ENCODE results near the gene CHP2.
"Not testable (repeated sequence)": the region's sequence is repeated elsewhere in the genome, so short reads cannot be mapped to it uniquely, and the experiment has no call there.

Gene CHP2

GRCh38 chr16:23741675-23742303, 13.0 kb upstream of the CHP2 start:
- DNase-seq (ENCODE audit: low read depth) = no peak
- no peak overlapping the region for H3K4me3 ChIP-seq (ENCODE audit: low read depth, low read length)

- DNase-seq (ENCODE audit: low read depth) = no peak
- H3K4me3 ChIP-seq (ENCODE audit: low read depth, low read length) = no peak overlapping the region
These were observed 12.1 kb upstream of the CHP2 start for GRCh38 chr16:23742766-23743165.

GRCh38 chr16:23745263-23745662, 9.6 kb upstream of the CHP2 start:
- H3K4me3 ChIP-seq (ENCODE audit: low read depth, low read length) = no peak overlapping the region
- no peak for DNase-seq (ENCODE audit: low read depth)

- no peak overlapping the region for H3K4me3 ChIP-seq (ENCODE audit: low read depth, low read length)
- DNase-seq (ENCODE audit: low read depth) = no peak
These were observed 6.2 kb upstream of the CHP2 start for GRCh38 chr16:23748630-23749029.

GRCh38 chr16:23751053-23751452, 3.8 kb upstream of the CHP2 start:
- DNase-seq (ENCODE audit: low read depth); H3K4me3 ChIP-seq (ENCODE audit: low read depth, low read length): not testable (repeated sequence)

GRCh38 chr16:23753908-23754593, 775 bp upstream of the CHP2 start:
- H3K4me3 ChIP-seq (ENCODE audit: low read depth, low read length) = no peak overlapping the region
- no peak for DNase-seq (ENCODE audit: low read depth)

GRCh38 chr16:23755484-23755809, 621 bp downstream of the CHP2 start:
- no peak overlapping the region for H3K4me3 ChIP-seq (ENCODE audit: low read depth, low read length)
- DNase-seq (ENCODE audit: low read depth) = no peak

- H3K4me3 ChIP-seq (ENCODE audit: low read depth, low read length) = no peak overlapping the region
- no peak for DNase-seq (ENCODE audit: low read depth)
These were observed 2.3 kb downstream of the CHP2 start for GRCh38 chr16:23757116-23757515.

GRCh38 chr16:23757937-23758619, 3.3 kb downstream of the CHP2 start:
- no peak overlapping the region for H3K4me3 ChIP-seq (ENCODE audit: low read depth, low read length)
- no peak for DNase-seq (ENCODE audit: low read depth)

GRCh38 chr16:23765933-23766332, 11.1 kb downstream of the CHP2 start:
- H3K4me3 ChIP-seq (ENCODE audit: low read depth, low read length) = no peak overlapping the region
- no peak for DNase-seq (ENCODE audit: low read depth)

- H3K4me3 ChIP-seq (ENCODE audit: low read depth, low read length) = no peak overlapping the region
- no peak for DNase-seq (ENCODE audit: low read depth)
These were observed 13.8 kb downstream of the CHP2 start for GRCh38 chr16:23768581-23768980.

GRCh38 chr16:23771027-23771426, 16.2 kb downstream of the CHP2 start:
- no peak overlapping the region for H3K4me3 ChIP-seq (ENCODE audit: low read depth, low read length)
- no peak for DNase-seq (ENCODE audit: low read depth)

GRCh38 chr16:23771642-23772041, 16.8 kb downstream of the CHP2 start:
- DNase-seq (ENCODE audit: low read depth) = no peak
- H3K4me3 ChIP-seq (ENCODE audit: low read depth, low read length) = no peak overlapping the region

GRCh38 chr16:23773339-23773738, 18.5 kb downstream of the CHP2 start:
- H3K4me3 ChIP-seq (ENCODE audit: low read depth, low read length) = no peak overlapping the region
- DNase-seq (ENCODE audit: low read depth) = no peak

GRCh38 chr16:23781176-23781575, 26.4 kb downstream of the CHP2 start:
- H3K4me3 ChIP-seq (ENCODE audit: low read depth, low read length) = no peak overlapping the region
- no peak for DNase-seq (ENCODE audit: low read depth)

GRCh38 chr16:23784811-23785447, 30.1 kb downstream of the CHP2 start:
- H3K4me3 ChIP-seq (ENCODE audit: low read depth, low read length) = no peak overlapping the region
- no peak for DNase-seq (ENCODE audit: low read depth)

GRCh38 chr16:23785842-23786241, 31.0 kb downstream of the CHP2 start:
- no peak overlapping the region for H3K4me3 ChIP-seq (ENCODE audit: low read depth, low read length)
- DNase-seq (ENCODE audit: low read depth) = no peak

GRCh38 chr16:23786964-23787561, 32.2 kb downstream of the CHP2 start:
- H3K4me3 ChIP-seq (ENCODE audit: low read depth, low read length) = no peak overlapping the region
- no peak for DNase-seq (ENCODE audit: low read depth)

GRCh38 chr16:23788685-23789084, 33.9 kb downstream of the CHP2 start:
- DNase-seq (ENCODE audit: low read depth) = no peak
- no peak overlapping the region for H3K4me3 ChIP-seq (ENCODE audit: low read depth, low read length)

- H3K4me3 ChIP-seq (ENCODE audit: low read depth, low read length) = no peak overlapping the region
- no peak for DNase-seq (ENCODE audit: low read depth)
These were observed 40.6 kb downstream of the CHP2 start for GRCh38 chr16:23795378-23795777.
